Measurements from ENCODE around the gene MYH15.
A peak's percentile ranks its signal among the peaks of the same experiment; 100 is the strongest.

Gene MYH15

GRCh38 chr3:108509263-108509662, 1.1 kb downstream of the MYH15 start:
- peak; percentile 52 for DNase-seq

GRCh38 chr3:108507902-108508301, 2.5 kb downstream of the MYH15 start:
- no peak for DNase-seq

- DNase-seq, result peak; percentile 4
These were observed 4.6 kb downstream of the MYH15 start for GRCh38 chr3:108505811-108506210.

GRCh38 chr3:108503722-108504121, 6.7 kb downstream of the MYH15 start:
- no peak for DNase-seq

- DNase-seq, result no peak
These were observed 8.9 kb downstream of the MYH15 start for GRCh38 chr3:108501535-108501934.

- DNase-seq, result no peak
These were observed 9.7 kb downstream of the MYH15 start for GRCh38 chr3:108500728-108501127.

- no peak for DNase-seq
These were observed 13.1 kb downstream of the MYH15 start for GRCh38 chr3:108497271-108497670.

GRCh38 chr3:108495717-108496116, 14.7 kb downstream of the MYH15 start:
- DNase-seq, result no peak

GRCh38 chr3:108494906-108495531, 15.4 kb downstream of the MYH15 start:
- DNase-seq, result peak; percentile 43

GRCh38 chr3:108493862-108494261, 16.5 kb downstream of the MYH15 start:
- DNase-seq, result peak; percentile 39

GRCh38 chr3:108491456-108491855, 18.9 kb downstream of the MYH15 start:
- DNase-seq, result no peak

GRCh38 chr3:108489776-108490175, 20.6 kb downstream of the MYH15 start:
- DNase-seq, result peak; percentile 66

- DNase-seq, result no peak
These were observed 21.8 kb downstream of the MYH15 start for GRCh38 chr3:108488631-108489030.

GRCh38 chr3:108487439-108487838, 23.0 kb downstream of the MYH15 start:
- DNase-seq, result no peak

GRCh38 chr3:108486941-108487340, 23.5 kb downstream of the MYH15 start:
- DNase-seq, result peak; percentile 13

GRCh38 chr3:108486338-108486737, 24.1 kb downstream of the MYH15 start:
- no peak for DNase-seq

- peak; percentile 72 for DNase-seq
These were observed 25.2 kb downstream of the MYH15 start for GRCh38 chr3:108485146-108485545.

- no peak for DNase-seq
These were observed 31.2 kb downstream of the MYH15 start for GRCh38 chr3:108479224-108479623.

GRCh38 chr3:108477511-108478147, 32.8 kb downstream of the MYH15 start:
- DNase-seq, result peak; percentile 91

- DNase-seq, result no peak
These were observed 35.1 kb downstream of the MYH15 start for GRCh38 chr3:108475220-108475782.

- DNase-seq, result no peak
These were observed 35.8 kb downstream of the MYH15 start for GRCh38 chr3:108474581-108474980.

GRCh38 chr3:108473711-108474110, 36.7 kb downstream of the MYH15 start:
- no peak for DNase-seq

GRCh38 chr3:108472001-108472591, 38.3 kb downstream of the MYH15 start:
- DNase-seq, result peak; percentile 47

GRCh38 chr3:108471426-108471825, 39.0 kb downstream of the MYH15 start:
- DNase-seq, result no peak

Measured in NCI-H146 (cell line).